ENCODE data around the gene RALGAPA2. TPM values are rescaled to one million over a fixed set of nuclear protein-coding genes. Genes with fewer than 3 reads are reported as not detected.

RALGAPA2 gene
- total and polyA plus RNA-seq, 2 experiments from 2014 or later: 13.1 to 43.4 TPM

GRCh38 chr20:20737158-20737557, 24.7 kb upstream of the RALGAPA2 start (continued):
- TF ChIP-seq REST (IDR thresholded peaks at IDR 0.05; ENCODE audit: unreplicated experiment) (no peak), NANOG (IDR thresholded peaks at IDR 0.05; ENCODE audit: borderline replicate concordance) (no peak), ZNF114 (CRISPR knock-in tag; IDR thresholded peaks at IDR 0.05) (no peak)

GRCh38 chr20:20736303-20736702, 23.9 kb upstream of the RALGAPA2 start:
- ATAC-seq (no peak), DNase-seq (ENCODE audit: low spot score) (no peak)
- Histone ChIP-seq H3K27ac (ENCODE audit: low read depth) (no peak overlapping the region), H4K20me1 (replicated peaks; ENCODE audit: insufficient read depth) (no peaks in the 10 kb centered on the region), H3K27me3 (ENCODE audit: insufficient read depth) (no peaks in the 10 kb centered on the region), H3F3A (replicated peaks; ENCODE audit: low read depth) (no peaks in the 10 kb centered on the region), H2AFZ (no peak overlapping the region; the same call in 1 of the 2 replicates), H3K4me2 (no peak overlapping the region), H3K4me3 (no peak overlapping the region), H3K4me1 (ENCODE audit: insufficient read depth) (peaks cover 6% of the 10 kb centered on the region), H3K36me3 (ENCODE audit: insufficient read depth) (no peaks in the 10 kb centered on the region), H3K79me2 (replicated peaks; ENCODE audit: insufficient read depth) (no peaks in the 10 kb centered on the region), H3K9me2 (ENCODE audit: insufficient read depth) (no peaks in the 10 kb centered on the region)
- peaks cover 13% of the 10 kb centered on the region for H3K4me1 Mint-ChIP-seq
- H3K27me3 Mint-ChIP-seq (ENCODE audit: insufficient read depth, low read depth, poor library complexity): peaks cover 2% of the 10 kb centered on the region
- H3K36me3 Mint-ChIP-seq (ENCODE audit: low read depth): no peaks in the 10 kb centered on the region
- TF ChIP-seq ZNF462 (CRISPR knock-in tag; IDR thresholded peaks at IDR 0.05) (no peak), JUNB (IDR thresholded peaks at IDR 0.05; ENCODE audit: unreplicated experiment) (no peak), CTCF (conservative IDR thresholded peaks at IDR 0.05; ENCODE audit: low read depth in 2 of 2) (no peak)
- H3K9me3 Mint-ChIP-seq: no peaks in the 10 kb centered on the region
- H3K27ac Mint-ChIP-seq: no peak overlapping the region
- no peak overlapping the region for H3K4me3 Mint-ChIP-seq
